ENCODE data around the gene GMDS. TPM values are rescaled to one million over a fixed set of nuclear protein-coding genes. Genes with fewer than 3 reads are reported as not detected.

GMDS gene
- total and polyA plus RNA-seq, 2 of the 4 experiments (the other 2 are of a cell fraction): 7.3 to 21.9 TPM

- no peaks in the 10 kb centered on the region for H4K20me1 ChIP-seq (ENCODE audit: insufficient read depth, low read length)
- H3K23ac ChIP-seq (ENCODE audit: low read depth, low read length): no peak overlapping the region
- H3K56ac ChIP-seq (ENCODE audit: extremely low read depth, insufficient read depth, low read length): no peak overlapping the region
- in situ Hi-C loops (cut with MboI; ENCODE audit: low sequenced_read_pairs) (no loop called here), intact Hi-C loops (cut with micrococcal nuclease) (no loop called here), dilution Hi-C loops (cut with HindIII; ENCODE audit: low sequenced_read_pairs, unreplicated experiment) (no loop called here)
- ChIA-PET CTCF (no interaction called here), POLR2A (ENCODE audit: unreplicated experiment) (no interaction called here)
- H2AK5ac ChIP-seq (ENCODE audit: low read depth, low read length): no peak overlapping the region
- H4K8ac ChIP-seq (ENCODE audit: low read depth in 2 of 2, low read length in 2 of 2): no peak overlapping the region
- H3K18ac ChIP-seq (ENCODE audit: low read depth, low read length): no peak overlapping the region
- ATAC-seq (ENCODE audit: low read depth) (no peak), DNase-seq (no peak)
- no peak overlapping the region for H2BK5ac ChIP-seq (ENCODE audit: low read depth, low read length, poor library complexity, severe bottlenecking)
- no peak overlapping the region for H2BK120ac ChIP-seq (ENCODE audit: low read depth, low read length)
- H2BK20ac ChIP-seq (ENCODE audit: low read depth, low read length): no peak overlapping the region
- no peak overlapping the region for H2BK15ac ChIP-seq (ENCODE audit: low read depth, low read length)
- H2AK9ac ChIP-seq (replicated peaks; ENCODE audit: low read depth, low read length, poor library complexity): no peak overlapping the region
- H3K27me3 ChIP-seq (ENCODE audit: control insufficient read depth, insufficient read depth, low read length): no peaks in the 10 kb centered on the region
- H4K5ac ChIP-seq (ENCODE audit: low read depth, low read length): no peak overlapping the region
- no peak overlapping the region for H3K4me2 ChIP-seq (ENCODE audit: low read depth, low read length)
- no peaks in the 10 kb centered on the region for H3K36me3 ChIP-seq (ENCODE audit: control insufficient read depth, insufficient read depth, low read length)
- no TSS peak for BruUV-seq (replicated peaks)
- no peak overlapping the region for H3K27ac ChIP-seq (ENCODE audit: insufficient read depth, low read length)
- no CpG with 5 or more reads among the region's 9 CpGs for WGBS, 2 experiments (ENCODE audit: extremely low coverage in 2 of 2, insufficient read length in 1 of 2)
- peaks cover 5% of the 10 kb centered on the region for H3K9me1 ChIP-seq (ENCODE audit: insufficient read depth, low read length)
- no peak for TF ChIP-seq RFX5 (IDR thresholded peaks at IDR 0.05; ENCODE audit: low read depth, low read length)
- no peak for TF ChIP-seq CEBPB (IDR thresholded peaks at IDR 0.05; ENCODE audit: low read depth, low read length)
- TF ChIP-seq MAFK (IDR thresholded peaks at IDR 0.05; ENCODE audit: low read depth, low read length): no peak
- no peak for TF ChIP-seq USF2 (IDR thresholded peaks at IDR 0.05; ENCODE audit: low read depth, low read length)
- no peak overlapping the region for H3K14ac ChIP-seq (replicated peaks; ENCODE audit: low read depth, low read length)
- no peaks in the 10 kb centered on the region for H3K79me1 ChIP-seq (ENCODE audit: low read depth in 1 of 2, low read length in 2 of 2)
- H4K91ac ChIP-seq (ENCODE audit: insufficient read depth, low read depth, low read length): no peak overlapping the region
- peaks cover 5% of the 10 kb centered on the region for H3K4me1 ChIP-seq (ENCODE audit: control insufficient read depth, insufficient read depth, low read length)
- no peak overlapping the region for H3K4me3 ChIP-seq (ENCODE audit: insufficient read depth, low read depth, low read length)
- no peaks in the 10 kb centered on the region for H3K9me3 ChIP-seq (ENCODE audit: control insufficient read depth, insufficient read depth, low read length)
- H3K4ac ChIP-seq (ENCODE audit: low read depth, low read length): no peak overlapping the region
- H3K9ac ChIP-seq (ENCODE audit: low read depth, low read length): no peak overlapping the region
- H2AFZ ChIP-seq (replicated peaks; ENCODE audit: low read length, poor library complexity): no peak overlapping the region
Measured at GRCh38 chr6:1777921-1778685, 467.3 kb downstream of the GMDS start.
